BLaER1 (cell line): ENCODE data around the gene CAMSAP3.
A peak's percentile ranks its signal among the peaks of the same experiment; 100 is the strongest.

Source experiments
- H3K27ac ChIP-seq: shearing (Covaris generic); formaldehyde crosslinking; 2 replicates; pipeline ENCODE4 v1.8.1; 2022
- H3K27me3 ChIP-seq: shearing (Covaris generic); formaldehyde crosslinking; 2 replicates; pipeline ENCODE4 v1.8.1; 2022
- H3K36me3 ChIP-seq: shearing (Covaris generic); formaldehyde crosslinking; 2 replicates; pipeline ENCODE4 v1.8.1; 2022
- H3K4me1 ChIP-seq: shearing (Covaris generic); formaldehyde crosslinking; 2 replicates; pipeline ENCODE4 v1.8.1; 2022
- H3K4me2 ChIP-seq: shearing (Covaris generic); formaldehyde crosslinking; 2 replicates; pipeline ENCODE4 v1.8.1; 2022
- H3K4me3 ChIP-seq: shearing (Covaris generic); formaldehyde crosslinking; 2 replicates; pipeline ENCODE4 v1.8.1; 2022
- H3K9ac ChIP-seq: shearing (Covaris generic); formaldehyde crosslinking; 2 replicates; pipeline ENCODE4 v1.8.1; 2022
- H3K9me3 ChIP-seq: shearing (Covaris generic); formaldehyde crosslinking; 2 replicates; pipeline ENCODE4 v1.8.1; 2022
- H4K20me1 ChIP-seq: shearing (Covaris generic); formaldehyde crosslinking; 2 replicates; pipeline ENCODE4 v1.8.1; 2022
- Cebpa-rat ChIP-seq: shearing (Covaris generic); IDR thresholded peaks from 2 replicates; pipeline ENCODE4 v1.8.1; 2022

The CAMSAP3 gene

GRCh38 chr19:7658219-7658686 lies 62.6 kb downstream of the CAMSAP3 start:
- no peak overlapping the region for H3K27ac ChIP-seq
- peak overlapping the region; percentile 68 for H3K4me2 ChIP-seq
- TF ChIP-seq Cebpa-rat: no peak

GRCh38 chr19:7661744-7662538 lies 66.3 kb downstream of the CAMSAP3 start:
- peaks cover 29% of the 10 kb centered on the region for H3K4me1 ChIP-seq
- no peak overlapping the region for H3K4me2 ChIP-seq
- no peak for TF ChIP-seq Cebpa-rat

More at GRCh38 chr19:7658219-7658686, 62.6 kb downstream of the CAMSAP3 start:
- no peak overlapping the region for H3K9ac ChIP-seq
- no peaks in the 10 kb centered on the region for H3K9me3 ChIP-seq
- H3K36me3 ChIP-seq: no peaks in the 10 kb centered on the region
- H4K20me1 ChIP-seq: no peaks in the 10 kb centered on the region
- H3K4me1 ChIP-seq: peaks cover 40% of the 10 kb centered on the region
- H3K27me3 ChIP-seq: no peaks in the 10 kb centered on the region
- no peak overlapping the region for H3K4me3 ChIP-seq

GRCh38 chr19:7662657-7663056 lies 67.0 kb downstream of the CAMSAP3 start:
- Histone ChIP-seq H3K9me3 (no peaks in the 10 kb centered on the region), H4K20me1 (no peaks in the 10 kb centered on the region), H3K9ac (no peak overlapping the region), H3K4me3 (no peak overlapping the region), H3K27me3 (no peaks in the 10 kb centered on the region), H3K36me3 (no peaks in the 10 kb centered on the region), H3K27ac (no peak overlapping the region), H3K4me2 (no peak overlapping the region), H3K4me1 (peaks cover 22% of the 10 kb centered on the region)
- no peak for TF ChIP-seq Cebpa-rat

More at GRCh38 chr19:7661744-7662538, 66.3 kb downstream of the CAMSAP3 start:
- no peaks in the 10 kb centered on the region for H4K20me1 ChIP-seq
- H3K9me3 ChIP-seq: no peaks in the 10 kb centered on the region
- H3K9ac ChIP-seq: no peak overlapping the region
- no peak overlapping the region for H3K27ac ChIP-seq
- no peak overlapping the region for H3K4me3 ChIP-seq
- no peaks in the 10 kb centered on the region for H3K27me3 ChIP-seq
- H3K36me3 ChIP-seq: no peaks in the 10 kb centered on the region

- Histone ChIP-seq H3K36me3 (no peaks in the 10 kb centered on the region), H4K20me1 (no peaks in the 10 kb centered on the region), H3K4me2 (no peak overlapping the region), H3K9ac (no peak overlapping the region), H3K9me3 (no peaks in the 10 kb centered on the region), H3K4me3 (no peak overlapping the region), H3K27me3 (no peaks in the 10 kb centered on the region), H3K4me1 (peaks cover 17% of the 10 kb centered on the region), H3K27ac (no peak overlapping the region)
- TF ChIP-seq Cebpa-rat: no peak
Observed at GRCh38 chr19:7663706-7664105, 68.0 kb downstream of the CAMSAP3 start.

- H3K4me3 ChIP-seq: no peak overlapping the region
- H3K4me1 ChIP-seq: peaks cover 27% of the 10 kb centered on the region
- TF ChIP-seq Cebpa-rat: no peak
- no peaks in the 10 kb centered on the region for H4K20me1 ChIP-seq
- no peaks in the 10 kb centered on the region for H3K27me3 ChIP-seq
- no peaks in the 10 kb centered on the region for H3K36me3 ChIP-seq
- no peak overlapping the region for H3K4me2 ChIP-seq
- no peak overlapping the region for H3K9ac ChIP-seq
- H3K27ac ChIP-seq: no peak overlapping the region
- no peaks in the 10 kb centered on the region for H3K9me3 ChIP-seq
Observed at GRCh38 chr19:7665076-7665475, 69.4 kb downstream of the CAMSAP3 start.
